Hematopoietic multipotent progenitor cell treated with erythropoietin and hydrocortisone succinate and interleukin-3 and kit ligand, for 17 days (in vitro differentiated cells): ENCODE results near the gene BACE1-AS.
"Not testable (repeated sequence)": the region's sequence is repeated elsewhere in the genome, so short reads cannot be mapped to it uniquely, and the experiment has no call there.

Source experiments
- DNase-seq: peaks from one replicate; pipeline ENCODE4 v3.0.0-alpha.2; 2015; ENCODE audit warnings: low spot score

Gene BACE1-AS

GRCh38 chr11:117327255-117327566, 36.1 kb downstream of the BACE1-AS start:
- not testable (repeated sequence) for DNase-seq

- peak; percentile 95 for DNase-seq
Measured at GRCh38 chr11:117327567-117328374, 36.6 kb downstream of the BACE1-AS start, which contains the start of gene CEP164. TSS of gene CEP164 (plus strand) at chr11:117327854. CDS start at chr11:117338587, 10,733 bp downstream.

- DNase-seq = peak; percentile 64
Measured at GRCh38 chr11:117328375-117329010, 37.3 kb downstream of the BACE1-AS start.

- DNase-seq = no peak
Measured at GRCh38 chr11:117332843-117333242, 41.7 kb downstream of the BACE1-AS start.

- no peak for DNase-seq
Measured at GRCh38 chr11:117333917-117334316, 42.8 kb downstream of the BACE1-AS start.

- DNase-seq = no peak
Measured at GRCh38 chr11:117334896-117335295, 43.8 kb downstream of the BACE1-AS start.

- no peak for DNase-seq
Measured at GRCh38 chr11:117335399-117335798, 44.3 kb downstream of the BACE1-AS start.

GRCh38 chr11:117337076-117337475, 45.9 kb downstream of the BACE1-AS start:
- no peak for DNase-seq
